ENCODE results near the gene FTCDNL1.

Gene FTCDNL1

DNA sequence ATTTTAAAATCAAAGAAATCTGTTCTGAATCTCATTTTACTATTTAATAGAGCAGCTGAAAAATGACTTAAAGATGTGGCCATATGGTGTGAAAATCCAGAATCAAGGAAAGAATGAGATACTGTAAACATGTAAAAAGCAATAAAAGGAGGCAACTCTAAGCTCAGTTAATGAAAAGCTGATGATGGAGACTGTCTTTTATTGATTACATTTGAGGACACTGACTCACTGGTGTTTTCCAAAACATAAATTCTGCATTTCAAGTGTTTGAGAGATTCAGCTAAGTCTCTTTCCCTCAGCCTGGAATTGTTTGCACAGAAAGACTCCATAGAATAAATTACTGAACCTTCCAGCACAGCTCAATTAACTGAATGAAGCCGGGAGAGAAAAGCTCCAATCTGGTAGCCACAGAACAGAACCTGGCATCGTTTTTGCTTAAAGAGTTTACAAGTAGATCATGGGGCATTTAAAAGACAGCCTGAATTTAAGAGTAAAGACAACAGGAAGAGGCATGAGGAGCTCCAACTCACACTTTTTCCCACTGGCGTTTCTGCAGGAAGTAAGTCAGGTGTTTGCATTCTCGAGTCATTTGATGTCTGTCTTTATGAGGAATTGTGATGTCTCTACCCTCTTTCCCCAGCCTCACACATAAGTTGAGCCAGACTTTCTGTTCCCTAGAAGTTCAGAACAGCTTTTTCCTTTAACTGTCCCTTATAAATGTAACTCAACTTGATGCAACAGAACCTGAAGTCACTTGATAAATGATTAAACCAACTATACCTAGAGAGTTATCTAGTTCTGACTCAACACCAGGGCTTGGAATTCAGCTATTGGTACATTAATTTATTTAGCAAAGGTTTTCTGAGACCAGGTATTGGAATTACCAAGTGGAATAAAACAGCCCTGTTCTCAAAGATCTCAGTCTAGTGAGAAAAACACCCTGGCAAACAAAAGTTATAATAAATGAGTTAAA lies 53.3 kb downstream of the FTCDNL1 start:
- no peaks in the 10 kb centered on the region for H3K27me3 ChIP-seq (ENCODE audit: control insufficient read depth, insufficient read depth, low read length, poor library complexity, severe bottlenecking)
- WGBS, 2 experiments: 84 to 85% methylated on average over 4 of the region's 4 CpGs
- H3K4me1 ChIP-seq (ENCODE audit: control insufficient read depth, insufficient read depth, low read length): no peaks in the 10 kb centered on the region
- H3K9me3 ChIP-seq (ENCODE audit: control insufficient read depth, low read length): no peaks in the 10 kb centered on the region
- H3K27ac ChIP-seq (ENCODE audit: insufficient read depth, low read depth, low read length, poor library complexity, severe bottlenecking): no peak overlapping the region
- no peak overlapping the region for H3K4me3 ChIP-seq (ENCODE audit: insufficient read depth, low read depth, low read length)
- no peaks in the 10 kb centered on the region for H3K36me3 ChIP-seq (ENCODE audit: control insufficient read depth, insufficient read depth, low read length)

DNA sequence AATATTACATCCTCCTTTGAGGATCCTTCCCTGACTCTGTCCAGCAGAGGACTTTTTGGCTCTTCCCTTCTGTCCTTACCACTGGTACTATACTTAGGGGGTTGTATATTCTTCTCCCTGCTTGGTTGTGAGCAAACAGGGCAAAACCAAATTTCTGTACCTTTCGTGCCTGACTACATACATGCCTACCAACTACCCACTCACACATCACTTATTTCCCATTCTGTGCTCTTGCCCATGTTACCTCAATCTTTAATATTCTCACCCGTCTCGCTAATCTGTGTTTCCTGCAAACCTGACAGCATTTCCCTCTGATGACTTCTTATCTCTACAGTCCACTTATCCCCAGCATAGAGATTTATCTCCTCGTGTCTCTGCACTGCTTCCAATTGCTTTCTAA lies 58.6 kb downstream of the FTCDNL1 start:
- 91% methylated on average over 4 of the region's 4 CpGs for WGBS, 2 experiments
- no peak overlapping the region for H3K27ac ChIP-seq (ENCODE audit: insufficient read depth, low read depth, low read length, poor library complexity, severe bottlenecking)
- no peaks in the 10 kb centered on the region for H3K27me3 ChIP-seq (ENCODE audit: control insufficient read depth, insufficient read depth, low read length, poor library complexity, severe bottlenecking)
- no peaks in the 10 kb centered on the region for H3K4me1 ChIP-seq (ENCODE audit: control insufficient read depth, insufficient read depth, low read length)
- H3K9me3 ChIP-seq (ENCODE audit: control insufficient read depth, low read length): no peaks in the 10 kb centered on the region
- no peaks in the 10 kb centered on the region for H3K36me3 ChIP-seq (ENCODE audit: control insufficient read depth, insufficient read depth, low read length)
- H3K4me3 ChIP-seq (ENCODE audit: insufficient read depth, low read depth, low read length): no peak overlapping the region

DNA sequence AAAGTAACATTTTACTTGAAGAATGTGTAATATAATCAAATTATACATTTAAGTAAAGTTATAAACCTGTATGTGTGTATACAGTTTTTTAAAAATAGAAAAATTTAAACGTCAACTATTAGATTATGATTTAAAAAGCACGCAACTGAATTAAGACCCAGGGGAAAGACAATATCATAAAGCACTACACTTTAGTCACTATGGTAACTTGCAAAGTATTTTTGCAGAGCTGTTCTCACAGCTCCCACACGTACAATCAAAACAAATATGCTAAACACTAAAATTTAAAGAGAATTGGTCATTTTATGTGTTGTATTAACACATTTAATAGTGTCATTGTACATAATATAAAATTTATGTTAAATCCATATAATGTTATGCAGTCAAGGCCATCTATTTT lies 59.7 kb downstream of the FTCDNL1 start:
- Histone ChIP-seq H3K9me3 (ENCODE audit: control insufficient read depth, low read length) (no peaks in the 10 kb centered on the region), H3K27ac (ENCODE audit: insufficient read depth, low read depth, low read length, poor library complexity, severe bottlenecking) (no peak overlapping the region), H3K4me1 (ENCODE audit: control insufficient read depth, insufficient read depth, low read length) (no peaks in the 10 kb centered on the region), H3K27me3 (ENCODE audit: control insufficient read depth, insufficient read depth, low read length, poor library complexity, severe bottlenecking) (no peaks in the 10 kb centered on the region), H3K36me3 (ENCODE audit: control insufficient read depth, insufficient read depth, low read length) (no peaks in the 10 kb centered on the region), H3K4me3 (ENCODE audit: insufficient read depth, low read depth, low read length) (no peak overlapping the region)
- 88 to 100% methylated on average over 1 to 3 of the region's 3 CpGs for WGBS, 2 experiments

DNA sequence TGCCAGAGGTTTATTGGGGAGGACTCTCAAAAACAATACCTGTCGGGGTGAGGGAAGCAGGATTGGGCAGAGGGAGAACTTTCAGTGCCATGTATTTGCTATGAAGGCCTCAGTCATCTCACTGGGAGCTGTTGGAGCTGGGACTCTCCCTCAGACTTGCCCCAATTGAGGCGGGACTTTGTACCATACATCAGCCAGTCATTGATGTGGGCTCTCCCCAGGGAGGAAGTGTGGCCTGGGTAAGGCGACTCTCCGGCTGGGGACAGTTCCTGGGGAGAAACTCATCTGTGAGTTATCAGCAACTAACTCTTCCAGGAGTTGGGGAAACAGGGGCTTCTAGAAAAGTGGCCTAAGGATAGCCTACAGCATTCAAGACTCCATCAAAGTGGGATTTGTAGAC lies 66.5 kb downstream of the FTCDNL1 start:
- Histone ChIP-seq H3K27ac (ENCODE audit: insufficient read depth, low read depth, low read length, poor library complexity, severe bottlenecking) (no peak overlapping the region), H3K9me3 (ENCODE audit: control insufficient read depth, low read length) (no peaks in the 10 kb centered on the region)
- WGBS, 2 experiments: 93 to 95% methylated on average over 4 of the region's 4 CpGs

DNA sequence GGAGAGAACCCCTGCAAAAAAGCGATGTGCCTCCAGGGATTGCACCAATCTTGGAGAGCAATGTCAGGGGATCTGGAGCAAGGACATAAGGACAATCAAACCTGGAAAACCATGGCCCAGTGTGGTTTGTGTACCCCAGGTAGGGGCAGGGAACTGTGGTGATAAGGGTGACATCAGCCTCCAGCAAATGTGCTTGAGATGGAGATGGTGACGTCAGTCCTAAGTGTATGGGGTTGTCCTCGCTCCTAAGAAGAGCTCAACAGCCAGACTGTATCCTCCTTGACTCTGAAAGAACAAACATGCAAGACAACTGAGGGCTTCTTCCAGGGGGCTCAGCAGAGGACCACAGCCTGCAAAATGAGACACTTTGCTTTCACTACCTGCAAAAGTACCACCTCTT lies 71.4 kb downstream of the FTCDNL1 start:
- Histone ChIP-seq H3K4me1 (ENCODE audit: control insufficient read depth, insufficient read depth, low read length) (no peaks in the 10 kb centered on the region), H3K27ac (ENCODE audit: insufficient read depth, low read depth, low read length, poor library complexity, severe bottlenecking) (no peak overlapping the region), H3K27me3 (ENCODE audit: control insufficient read depth, insufficient read depth, low read length, poor library complexity, severe bottlenecking) (no peaks in the 10 kb centered on the region), H3K4me3 (ENCODE audit: insufficient read depth, low read depth, low read length) (no peak overlapping the region), H3K36me3 (ENCODE audit: control insufficient read depth, insufficient read depth, low read length) (no peaks in the 10 kb centered on the region), H3K9me3 (ENCODE audit: control insufficient read depth, low read length) (no peaks in the 10 kb centered on the region)
- WGBS, 2 experiments: 92 to 95% methylated on average over 3 of the region's 3 CpGs

More for the DNA sequence above, 66.5 kb downstream of the FTCDNL1 start:
- H3K36me3 ChIP-seq (ENCODE audit: control insufficient read depth, insufficient read depth, low read length): no peaks in the 10 kb centered on the region
- H3K27me3 ChIP-seq (ENCODE audit: control insufficient read depth, insufficient read depth, low read length, poor library complexity, severe bottlenecking): no peaks in the 10 kb centered on the region
- no peaks in the 10 kb centered on the region for H3K4me1 ChIP-seq (ENCODE audit: control insufficient read depth, insufficient read depth, low read length)
- no peak overlapping the region for H3K4me3 ChIP-seq (ENCODE audit: insufficient read depth, low read depth, low read length)

DNA sequence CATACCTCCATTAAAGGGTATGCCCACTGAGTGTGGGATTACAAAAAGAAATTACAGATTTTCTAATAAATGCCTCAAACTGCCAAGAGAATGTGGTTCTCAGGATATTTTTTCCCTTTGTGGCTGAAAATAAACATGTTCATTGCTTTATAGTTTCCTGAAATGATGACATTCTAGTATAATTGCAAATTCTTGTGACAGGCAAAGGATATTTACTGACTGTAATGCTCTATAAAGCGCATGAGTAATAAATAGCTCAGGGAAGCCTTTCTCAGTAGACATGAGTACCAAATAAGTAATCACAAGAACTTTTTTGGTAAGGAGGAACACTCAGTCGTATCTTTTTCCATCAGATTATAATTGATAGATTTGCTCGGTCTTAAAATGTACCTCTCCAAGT lies 72.3 kb downstream of the FTCDNL1 start:
- Histone ChIP-seq H3K27ac (ENCODE audit: insufficient read depth, low read depth, low read length, poor library complexity, severe bottlenecking) (no peak overlapping the region), H3K36me3 (ENCODE audit: control insufficient read depth, insufficient read depth, low read length) (no peaks in the 10 kb centered on the region), H3K4me1 (ENCODE audit: control insufficient read depth, insufficient read depth, low read length) (no peaks in the 10 kb centered on the region), H3K27me3 (ENCODE audit: control insufficient read depth, insufficient read depth, low read length, poor library complexity, severe bottlenecking) (no peaks in the 10 kb centered on the region), H3K9me3 (ENCODE audit: control insufficient read depth, low read length) (no peaks in the 10 kb centered on the region), H3K4me3 (ENCODE audit: insufficient read depth, low read depth, low read length) (no peak overlapping the region)
- WGBS, 2 experiments: 100% methylated on average over 2 to 3 of the region's 3 CpGs

DNA sequence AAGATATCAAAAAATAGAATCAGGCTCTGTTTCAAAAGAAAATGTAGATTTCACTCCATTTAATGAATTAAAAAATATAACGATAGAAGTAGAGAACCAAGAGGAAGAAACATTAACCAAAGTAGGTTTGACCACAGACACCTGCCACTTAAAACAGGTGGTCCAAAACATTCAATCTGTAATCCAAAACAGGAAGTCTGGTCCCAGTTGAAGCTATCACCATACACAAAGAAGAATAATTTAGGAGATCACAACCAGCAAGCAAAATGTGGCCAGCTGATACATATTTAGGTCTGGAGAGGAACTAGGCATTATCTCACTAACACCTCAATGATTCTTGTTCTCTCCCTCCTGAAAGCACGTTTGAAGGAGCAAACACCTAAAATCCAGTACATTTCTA lies 73.1 kb downstream of the FTCDNL1 start:
- Histone ChIP-seq H3K9me3 (ENCODE audit: control insufficient read depth, low read length) (no peaks in the 10 kb centered on the region), H3K4me1 (ENCODE audit: control insufficient read depth, insufficient read depth, low read length) (no peaks in the 10 kb centered on the region), H3K27ac (ENCODE audit: insufficient read depth, low read depth, low read length, poor library complexity, severe bottlenecking) (no peak overlapping the region), H3K36me3 (ENCODE audit: control insufficient read depth, insufficient read depth, low read length) (no peaks in the 10 kb centered on the region), H3K4me3 (ENCODE audit: insufficient read depth, low read depth, low read length) (no peak overlapping the region), H3K27me3 (ENCODE audit: control insufficient read depth, insufficient read depth, low read length, poor library complexity, severe bottlenecking) (no peaks in the 10 kb centered on the region)
- 95 to 100% methylated on average over 1 to 2 of the region's 2 CpGs for WGBS, 2 experiments

DNA sequence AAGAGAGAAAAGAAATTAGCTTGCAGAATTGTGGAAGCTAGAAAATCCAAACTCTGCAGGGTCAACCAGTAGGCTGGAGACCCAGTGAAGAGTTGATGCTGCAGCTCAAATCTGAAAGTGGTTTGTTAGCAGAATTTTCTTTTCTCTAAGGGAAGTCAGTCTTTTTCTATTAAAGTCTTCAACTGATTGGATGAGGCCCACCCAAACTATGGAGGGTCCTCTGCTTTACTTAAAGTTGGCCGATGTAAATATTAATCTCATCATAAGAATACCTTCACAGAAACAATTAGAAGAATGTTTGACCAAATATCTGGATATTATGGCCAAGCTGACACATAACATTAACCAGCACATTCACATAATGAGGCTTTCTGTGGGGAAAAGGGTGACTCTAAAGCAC lies 73.7 kb downstream of the FTCDNL1 start:
- H3K4me1 ChIP-seq (ENCODE audit: control insufficient read depth, insufficient read depth, low read length): no peaks in the 10 kb centered on the region
- H3K36me3 ChIP-seq (ENCODE audit: control insufficient read depth, insufficient read depth, low read length): no peaks in the 10 kb centered on the region
- H3K27ac ChIP-seq (ENCODE audit: insufficient read depth, low read depth, low read length, poor library complexity, severe bottlenecking): no peak overlapping the region
- 90 to 100% methylated on average over 1 of the region's 1 CpG for WGBS, 2 experiments
- H3K9me3 ChIP-seq (ENCODE audit: control insufficient read depth, low read length): no peaks in the 10 kb centered on the region
- H3K4me3 ChIP-seq (ENCODE audit: insufficient read depth, low read depth, low read length): no peak overlapping the region
- H3K27me3 ChIP-seq (ENCODE audit: control insufficient read depth, insufficient read depth, low read length, poor library complexity, severe bottlenecking): no peaks in the 10 kb centered on the region

DNA sequence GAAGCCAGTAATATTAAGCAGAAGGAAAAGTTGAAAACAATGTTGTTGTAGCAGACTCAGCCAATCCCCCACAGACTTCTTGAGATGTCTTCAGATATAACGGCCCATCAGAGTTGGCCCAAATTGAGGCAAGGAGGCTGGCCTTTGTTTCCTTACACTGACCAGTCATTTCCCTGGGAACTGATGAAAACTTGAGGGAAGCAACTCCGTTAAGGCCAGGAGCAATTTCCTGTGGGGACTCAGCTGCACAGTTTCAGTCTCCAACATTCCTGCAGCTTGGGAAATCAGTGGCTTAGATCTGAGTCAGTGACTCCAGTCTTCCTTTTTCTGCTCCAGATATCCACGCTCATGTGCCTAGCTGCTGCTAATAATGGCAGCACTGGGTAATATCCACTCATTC lies 75.7 kb downstream of the FTCDNL1 start:
- 89 to 95% methylated on average over 3 of the region's 3 CpGs for WGBS, 2 experiments
- Histone ChIP-seq H3K4me3 (ENCODE audit: insufficient read depth, low read depth, low read length) (no peak overlapping the region), H3K4me1 (ENCODE audit: control insufficient read depth, insufficient read depth, low read length) (no peaks in the 10 kb centered on the region), H3K27me3 (ENCODE audit: control insufficient read depth, insufficient read depth, low read length, poor library complexity, severe bottlenecking) (no peaks in the 10 kb centered on the region), H3K27ac (ENCODE audit: insufficient read depth, low read depth, low read length, poor library complexity, severe bottlenecking) (no peak overlapping the region), H3K36me3 (ENCODE audit: control insufficient read depth, insufficient read depth, low read length) (no peaks in the 10 kb centered on the region), H3K9me3 (ENCODE audit: control insufficient read depth, low read length) (no peaks in the 10 kb centered on the region)

DNA sequence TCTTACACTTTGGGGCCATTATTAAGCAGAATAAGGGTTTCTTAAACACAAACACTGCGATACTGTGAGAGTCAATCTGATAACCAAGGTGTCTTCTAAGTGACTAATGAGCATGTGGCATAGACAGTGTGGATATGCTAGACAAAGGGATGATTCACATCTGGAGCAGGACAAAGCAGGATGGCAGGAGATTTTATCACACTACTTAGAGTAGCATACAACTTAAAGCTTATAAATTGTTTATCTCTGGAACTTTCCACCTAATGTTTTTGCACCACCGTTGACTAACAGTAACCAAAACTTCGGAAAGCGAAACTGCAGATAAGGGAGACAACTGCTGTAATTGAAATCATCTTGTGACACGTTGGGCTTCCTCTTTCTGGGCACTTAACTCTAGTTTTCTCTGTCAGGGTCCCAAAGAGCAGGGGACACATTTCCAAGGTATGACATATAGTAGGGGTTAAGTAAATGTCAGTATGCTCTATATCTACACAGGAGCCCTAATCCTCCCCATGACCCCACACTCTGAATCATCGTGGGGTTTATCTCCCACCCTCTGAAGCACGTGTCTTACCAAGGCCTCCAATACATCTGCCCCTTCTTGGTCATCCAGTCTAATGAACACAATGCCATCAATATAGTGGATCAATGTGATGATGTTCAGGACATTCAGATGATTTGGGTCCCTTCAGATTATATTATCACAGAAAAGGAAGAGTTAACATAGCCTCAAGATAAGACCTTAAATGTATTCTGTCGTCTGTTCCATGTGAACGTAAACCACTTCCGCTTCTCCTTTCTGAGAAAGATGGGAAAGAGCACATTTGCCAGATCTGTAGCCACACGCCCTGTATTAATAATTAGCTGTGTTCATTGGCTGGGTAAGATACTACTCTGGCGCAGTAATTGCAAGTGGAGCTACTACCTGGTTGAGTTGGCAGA lies 78.7 kb downstream of the FTCDNL1 start:
- H3K4me1 ChIP-seq (ENCODE audit: control insufficient read depth, insufficient read depth, low read length): no peaks in the 10 kb centered on the region
- H3K27me3 ChIP-seq (ENCODE audit: control insufficient read depth, insufficient read depth, low read length, poor library complexity, severe bottlenecking): no peaks in the 10 kb centered on the region
- H3K9me3 ChIP-seq (ENCODE audit: control insufficient read depth, low read length): no peaks in the 10 kb centered on the region
- H3K36me3 ChIP-seq (ENCODE audit: control insufficient read depth, insufficient read depth, low read length): no peaks in the 10 kb centered on the region
- 94 to 97% methylated on average over 12 of the region's 12 CpGs for WGBS, 2 experiments
- no peak overlapping the region for H3K27ac ChIP-seq (ENCODE audit: insufficient read depth, low read depth, low read length, poor library complexity, severe bottlenecking)
- H3K4me3 ChIP-seq (ENCODE audit: insufficient read depth, low read depth, low read length): no peak overlapping the region
